Left lobe of liver (tissue), 2 donors: ENCODE data around the gene CTSS. TPM values are rescaled to one million over a fixed set of nuclear protein-coding genes. Genes with fewer than 3 reads are reported as not detected.
"Not testable (repeated sequence)": the region's sequence is repeated elsewhere in the genome, so short reads cannot be mapped to it uniquely, and the experiment has no call there.

Experiments used
- ATAC-seq: fragments of 200-7000 bp; cut with Tn5 transposase; one replicate; pipeline ENCODE4 v1.9.1; 2020; ENCODE audit warnings: mild to moderate bottlenecking, moderate library complexity
- DNase-seq: peaks from one replicate; pipeline ENCODE4 v3.0.0-alpha.2; 2020; ENCODE audit warnings: low spot score
- total RNA-seq: library from RNA; stranded (reverse); gene quantifications from one replicate; pipeline ENCODE4 v1.2.1, GENCODE V29; 2021
- donor health status: DM: no; HTN: no; CAD: no; lungs with moderate emphysema.
- donor health status: DM: no; HTN: yes; CAD: no.

Gene CTSS
- 25.1 TPM for total RNA-seq

DNA sequence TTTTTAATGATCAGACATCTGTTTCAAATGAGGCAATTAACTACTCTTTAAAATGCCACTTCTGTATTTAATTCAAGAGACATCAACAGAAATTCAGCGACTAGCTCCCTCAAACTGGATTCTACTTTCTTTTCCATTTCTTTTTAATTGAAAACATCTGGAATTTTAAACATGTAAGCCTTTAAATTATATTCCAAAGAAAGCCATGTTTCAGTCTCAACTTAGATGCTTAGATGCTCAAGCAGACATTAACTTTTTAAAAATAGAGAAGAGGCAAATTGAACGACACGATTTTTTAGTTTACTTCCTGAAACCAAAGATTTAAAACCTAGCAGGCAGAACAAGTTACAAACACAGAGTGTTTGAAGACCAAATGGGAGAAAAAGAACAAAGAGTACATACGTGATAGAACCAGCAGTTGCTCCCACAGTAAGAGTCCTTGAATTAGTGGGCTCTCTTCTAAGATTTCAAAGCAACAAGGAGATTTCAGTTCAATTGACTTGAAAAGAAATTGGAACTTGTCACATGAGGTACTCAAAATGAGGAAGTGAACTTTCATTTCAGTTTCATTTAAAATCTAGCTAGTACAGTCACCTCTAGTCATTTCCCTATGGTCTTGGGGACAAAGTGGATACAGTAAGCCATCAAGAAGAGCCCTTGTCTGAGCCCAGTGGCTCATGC, at the start of gene CTSS:
TSS of gene CTSS (minus strand) at position 483 of the 681 bp plus-strand sequence. CDS start 1,015 bp downstream, outside the sequence.
- ATAC-seq (peak; percentile 64), DNase-seq (no peak)

DNA sequence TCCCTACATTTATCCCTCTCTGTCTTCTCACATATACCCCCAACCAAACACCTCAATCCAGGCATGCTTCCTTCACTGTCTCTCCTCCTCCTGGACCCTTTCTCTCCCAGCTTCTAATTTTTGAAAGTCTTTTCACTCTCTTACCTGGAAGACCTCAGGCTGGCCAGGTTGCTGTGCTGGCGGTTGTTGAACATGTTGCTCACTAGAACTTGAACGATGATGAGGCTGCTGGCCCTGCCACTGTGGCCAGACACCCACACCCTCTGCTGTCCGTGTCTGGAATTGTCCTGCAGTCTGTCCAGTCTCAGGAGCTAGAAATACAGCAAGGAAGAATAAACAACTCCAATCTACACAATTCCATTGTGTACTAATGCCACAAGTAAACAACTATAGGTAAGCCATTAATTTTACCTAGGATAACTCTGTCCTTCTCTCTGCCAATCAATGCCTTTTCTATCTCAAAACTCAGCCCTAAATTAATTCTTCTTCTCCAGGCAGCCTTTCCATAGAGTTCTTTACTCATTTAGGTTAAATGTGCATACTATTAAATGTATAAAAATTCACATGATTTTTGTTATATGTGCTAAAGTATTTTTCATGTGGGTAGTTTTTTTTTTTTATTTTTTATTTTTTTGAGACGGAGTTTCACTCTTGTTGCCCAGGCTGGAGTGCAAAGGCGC, 47.6 kb upstream of the CTSS start:
- peak; percentile 93 for ATAC-seq

GRCh38 chr1:150810958-150811659, 45.5 kb upstream of the CTSS start:
- ATAC-seq (no peak), DNase-seq (no peak)

More for the DNA sequence above, 47.6 kb upstream of the CTSS start:
- peak; percentile 56 for DNase-seq

- DNase-seq: no peak
- no peak for ATAC-seq
Measured at GRCh38 chr1:150809651-150810050, 44.1 kb upstream of the CTSS start.

DNA sequence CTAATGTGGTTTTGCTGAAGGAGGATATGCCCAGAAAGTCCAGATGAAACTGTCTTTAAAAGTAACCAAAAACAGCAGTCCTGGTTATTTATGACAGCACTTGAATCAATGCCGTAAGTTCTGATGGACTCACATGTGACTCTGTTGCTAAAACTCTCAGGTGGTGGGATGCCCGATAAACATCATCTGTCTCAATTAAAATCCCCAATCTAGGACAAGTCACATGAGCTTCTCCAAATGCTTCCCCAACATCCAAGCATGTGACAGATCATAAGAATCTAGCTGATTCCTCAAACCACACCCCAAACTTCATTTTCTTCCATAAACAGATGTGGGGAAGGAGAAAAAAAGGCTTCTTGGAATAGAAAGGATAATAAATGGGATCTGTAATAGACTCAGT, 43.3 kb upstream of the CTSS start:
- no peak for ATAC-seq
- no peak for DNase-seq

GRCh38 chr1:150808121-150808520, 42.5 kb upstream of the CTSS start, which contains the start of gene CTSK:
Gene CTSK (minus strand): TSS chr1:150808260. CDS start chr1:150806805, 1,455 bp downstream.
- ATAC-seq (no peak), DNase-seq (no peak)

GRCh38 chr1:150807249-150808023, 41.9 kb upstream of the CTSS start:
- ATAC-seq (no peak), DNase-seq (no peak)

DNA sequence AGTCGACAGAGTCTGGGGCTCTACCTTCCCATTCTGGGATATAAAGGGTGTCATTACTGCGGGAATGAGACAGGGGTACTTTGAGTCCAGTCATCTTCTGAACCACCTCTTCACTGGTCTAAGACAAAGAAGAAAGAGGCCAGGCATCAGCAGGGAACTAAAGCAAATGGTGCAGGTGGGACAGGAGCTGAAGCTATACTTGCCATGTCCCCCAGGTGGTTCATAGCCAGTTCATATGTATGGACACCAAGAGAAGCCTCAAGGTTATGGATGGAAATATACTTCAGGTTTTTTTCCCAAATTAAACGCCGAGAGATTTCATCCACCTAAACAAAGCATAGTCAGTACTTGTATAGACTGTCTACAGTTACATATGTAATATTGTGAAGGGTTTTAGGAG, 40.3 kb upstream of the CTSS start:
- no peak for ATAC-seq
- no peak for DNase-seq

DNA sequence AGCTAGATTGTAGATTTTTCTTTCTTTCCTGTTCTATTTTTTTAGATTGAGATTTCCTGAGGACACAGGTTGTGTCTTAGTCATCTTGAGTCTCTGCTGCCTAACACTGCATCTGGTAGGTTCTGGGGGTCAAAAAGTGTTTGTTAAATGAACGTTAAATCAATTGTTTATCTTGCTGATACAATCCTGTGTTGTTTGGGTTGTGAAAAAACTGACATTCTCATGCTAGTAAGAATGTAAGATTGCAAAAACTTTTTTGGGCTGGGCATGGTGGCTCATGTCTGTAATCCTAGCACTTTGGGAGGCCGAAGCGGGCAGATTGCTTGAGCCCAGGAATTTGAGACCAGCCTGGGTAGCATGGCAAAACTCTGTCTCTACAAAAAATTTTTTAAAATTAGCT, 39.1 kb upstream of the CTSS start:
- no peak for DNase-seq
- ATAC-seq: no peak

DNA sequence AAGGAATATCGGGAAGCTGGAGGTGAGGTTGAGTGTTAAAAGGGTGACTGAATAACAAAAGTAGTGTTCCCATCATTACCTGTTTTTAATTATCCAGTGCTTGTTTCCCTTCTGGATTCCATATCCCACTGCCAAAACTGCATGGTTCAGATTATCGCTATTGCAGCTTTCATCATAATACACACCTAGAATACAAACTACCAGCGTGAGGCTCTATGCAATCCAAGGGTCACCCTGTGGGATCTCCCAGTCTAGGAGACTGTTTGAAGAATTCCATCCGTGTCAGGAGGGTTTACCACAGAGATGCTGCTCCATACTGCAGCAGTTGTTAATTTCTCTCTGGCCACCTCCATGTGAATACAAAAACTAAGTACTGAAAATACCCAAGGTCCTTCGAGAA, 33.5 kb upstream of the CTSS start:
- ATAC-seq (no peak), DNase-seq (no peak)

DNA sequence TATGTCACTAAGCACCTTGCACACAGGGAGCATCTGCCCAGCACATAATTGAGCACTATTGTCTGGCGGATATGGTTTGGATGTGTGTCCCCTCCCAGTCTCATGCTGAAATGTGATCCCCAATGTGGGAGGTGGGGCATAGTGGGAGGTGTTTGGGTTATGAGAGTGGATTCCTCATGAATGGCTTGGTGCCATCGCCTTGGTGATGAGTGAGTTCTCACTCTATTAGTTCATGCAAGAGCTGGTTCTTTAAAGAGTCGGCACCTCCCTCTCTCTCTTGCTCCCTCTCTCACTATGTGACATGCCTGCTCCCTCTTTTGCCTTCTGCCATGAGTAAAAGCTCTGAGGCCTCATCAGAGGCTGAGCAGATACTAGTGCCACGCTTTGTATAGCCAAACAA, 32.9 kb upstream of the CTSS start:
- DNase-seq (no peak), ATAC-seq (no peak)

DNA sequence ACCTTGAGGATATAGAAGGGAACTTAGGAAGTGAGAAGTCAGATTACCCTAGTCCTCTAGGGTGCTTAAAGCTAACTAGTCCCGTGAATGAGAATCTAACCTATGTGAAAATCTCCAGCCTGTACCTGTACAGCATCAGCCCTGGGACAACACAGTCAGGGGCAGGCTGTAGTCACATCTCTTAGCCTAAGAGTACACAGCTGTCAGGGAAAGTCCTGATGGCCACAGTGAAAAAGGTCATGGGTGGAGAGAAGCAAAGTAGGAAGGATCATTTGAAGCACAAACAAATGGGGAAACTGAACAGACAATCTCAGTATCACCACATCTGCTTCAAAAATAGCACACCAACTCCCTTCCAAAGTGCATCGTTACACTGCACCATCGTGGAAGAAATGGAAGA, 30.8 kb upstream of the CTSS start:
- DNase-seq (no peak), ATAC-seq (no peak)

- not testable (repeated sequence) for ATAC-seq, DNase-seq
Measured at GRCh38 chr1:150793778-150794177, 28.2 kb upstream of the CTSS start.

DNA sequence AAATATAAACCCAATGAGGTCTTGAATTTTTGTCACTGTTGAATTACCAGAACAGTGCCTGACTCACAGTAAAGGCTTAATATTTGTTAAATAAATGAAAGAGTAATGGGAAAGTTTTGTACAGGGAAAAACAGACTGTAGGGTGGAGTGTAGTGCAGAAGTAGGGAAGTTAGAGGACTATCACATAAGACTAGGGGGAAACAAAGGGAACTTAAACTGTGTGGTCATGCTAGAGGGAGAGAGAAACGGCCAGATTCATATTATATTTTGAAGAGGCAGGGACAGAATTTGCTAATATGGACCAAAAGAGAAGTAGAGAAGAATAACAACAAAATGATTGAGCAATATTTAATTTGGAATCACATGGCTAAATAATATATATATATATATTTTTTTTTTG, 27.6 kb upstream of the CTSS start:
- ATAC-seq: peak; percentile 27
- DNase-seq: no peak

DNA sequence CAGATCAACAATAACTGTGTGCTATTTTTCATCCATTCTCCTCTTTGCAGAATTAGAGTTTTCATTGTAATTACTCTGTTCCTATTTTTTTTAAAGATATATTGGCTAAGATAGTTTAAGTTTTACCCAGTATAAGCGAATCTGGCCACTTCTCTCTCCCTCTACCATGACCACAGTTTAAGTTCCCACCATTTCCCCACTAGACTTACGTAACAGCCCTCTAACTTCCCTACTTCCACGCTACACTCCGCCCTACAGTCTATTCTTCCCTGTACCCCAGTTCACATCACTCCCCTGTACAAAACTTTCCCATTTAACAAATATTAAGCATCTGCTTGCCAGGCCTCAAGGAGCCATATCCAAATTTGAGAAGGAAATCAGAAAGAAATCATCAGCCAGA, 26.0 kb upstream of the CTSS start:
- ATAC-seq (peak; percentile 48), DNase-seq (no peak)

GRCh38 chr1:150789396-150789795, 23.8 kb upstream of the CTSS start:
- no peak for DNase-seq
- peak; percentile 43 for ATAC-seq

- no peak for ATAC-seq
- DNase-seq: no peak
Measured at GRCh38 chr1:150788946-150789345, 23.4 kb upstream of the CTSS start.

GRCh38 chr1:150787455-150787854, 21.9 kb upstream of the CTSS start:
- ATAC-seq: no peak
- no peak for DNase-seq

DNA sequence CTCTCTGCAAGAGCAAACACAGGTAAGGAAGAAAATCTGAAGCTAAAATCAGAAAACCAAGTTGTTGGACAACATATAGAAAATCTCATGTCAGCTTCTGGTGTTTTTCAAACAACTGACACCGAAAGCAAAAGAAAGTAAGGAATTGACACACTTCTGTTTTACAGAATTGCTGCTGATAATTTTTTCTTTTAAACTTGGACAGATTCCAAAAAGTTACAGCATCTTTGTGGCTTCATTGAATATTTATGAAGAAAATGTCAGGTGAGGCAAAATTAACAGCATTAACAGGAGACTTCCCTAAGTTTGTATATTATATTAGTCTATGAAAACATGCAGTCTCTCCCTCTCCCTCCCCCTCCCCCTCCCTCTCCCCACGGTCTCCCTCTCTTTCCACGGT, 14.9 kb upstream of the CTSS start:
- no peak for ATAC-seq
- no peak for DNase-seq

DNA sequence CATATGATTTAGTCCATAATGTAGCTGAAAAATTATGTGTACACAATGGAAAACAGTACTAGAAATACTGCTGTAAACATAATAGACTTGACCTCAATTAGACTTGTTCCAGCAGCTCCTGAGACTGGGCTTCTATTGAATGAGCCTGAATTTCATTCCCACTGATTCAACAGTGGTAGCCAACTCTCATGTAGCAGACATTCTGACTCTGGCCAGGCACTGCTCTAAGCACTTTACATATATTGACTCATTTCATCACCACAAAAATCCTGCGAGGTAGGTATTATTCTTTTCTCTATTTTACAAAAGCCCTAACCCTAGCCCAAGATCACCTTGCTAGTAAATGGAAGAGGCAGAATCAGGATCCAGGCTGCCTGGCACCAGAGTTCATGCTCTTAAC, 12.8 kb upstream of the CTSS start:
- ATAC-seq: no peak

GRCh38 chr1:150777544-150777943, 12.0 kb upstream of the CTSS start:
- no peak for DNase-seq
- ATAC-seq: no peak

More for the DNA sequence above, 12.8 kb upstream of the CTSS start:
- DNase-seq: no peak
